Astrocyte of the cerebellum (primary cell): ENCODE measurements around the gene CAPRIN1.

Experiments
- DNase-seq: peaks from one replicate; pipeline ENCODE4 v3.0.0-alpha.2; 2011; ENCODE audit warnings: low read depth
- H3K4me3 ChIP-seq: 2 replicates; pipeline ENCODE4 v1.5.1; 2011; ENCODE audit warnings: mild to moderate bottlenecking, low read depth, low read length, moderate library complexity
- in situ Hi-C: cut with HindIII; loops from 2 replicates; pipeline ENCODE4 v1.10.0; 2017; ENCODE audit warnings: low sequenced_read_pairs
- TF ChIP-seq, protein P1 (sequence below): IDR thresholded peaks from 2 replicates; pipeline ENCODE4 v1.5.1; 2012; ENCODE audit warnings: low read length, low read depth, moderate library complexity, mild to moderate bottlenecking; ENCODE audit errors: missing control alignments

CAPRIN1 gene

DNA sequence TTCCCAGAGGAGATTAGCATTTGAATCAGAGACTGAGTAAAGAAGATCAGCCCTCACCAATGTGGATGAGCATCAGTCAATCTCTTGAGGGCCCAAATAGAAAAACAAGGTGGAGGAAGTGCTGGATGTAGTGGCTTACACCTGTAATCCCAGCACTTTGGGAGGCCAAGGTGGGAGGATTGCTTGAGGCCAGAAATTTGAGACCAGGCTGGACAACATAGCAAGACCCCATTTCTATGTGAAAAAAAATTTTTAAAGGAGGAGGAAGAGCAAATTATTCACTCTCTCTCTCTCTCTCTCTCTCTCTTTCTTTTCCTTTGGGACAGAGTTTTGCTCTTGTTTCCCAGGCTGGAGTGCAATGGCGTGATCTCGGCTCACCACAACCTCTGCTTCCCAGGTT is 18.1 kb upstream of the CAPRIN1 start:
- no peak for DNase-seq
- in situ Hi-C loops, result no loop called here
- no peak overlapping the region for H3K4me3 ChIP-seq
- TF ChIP-seq, protein P1, sequence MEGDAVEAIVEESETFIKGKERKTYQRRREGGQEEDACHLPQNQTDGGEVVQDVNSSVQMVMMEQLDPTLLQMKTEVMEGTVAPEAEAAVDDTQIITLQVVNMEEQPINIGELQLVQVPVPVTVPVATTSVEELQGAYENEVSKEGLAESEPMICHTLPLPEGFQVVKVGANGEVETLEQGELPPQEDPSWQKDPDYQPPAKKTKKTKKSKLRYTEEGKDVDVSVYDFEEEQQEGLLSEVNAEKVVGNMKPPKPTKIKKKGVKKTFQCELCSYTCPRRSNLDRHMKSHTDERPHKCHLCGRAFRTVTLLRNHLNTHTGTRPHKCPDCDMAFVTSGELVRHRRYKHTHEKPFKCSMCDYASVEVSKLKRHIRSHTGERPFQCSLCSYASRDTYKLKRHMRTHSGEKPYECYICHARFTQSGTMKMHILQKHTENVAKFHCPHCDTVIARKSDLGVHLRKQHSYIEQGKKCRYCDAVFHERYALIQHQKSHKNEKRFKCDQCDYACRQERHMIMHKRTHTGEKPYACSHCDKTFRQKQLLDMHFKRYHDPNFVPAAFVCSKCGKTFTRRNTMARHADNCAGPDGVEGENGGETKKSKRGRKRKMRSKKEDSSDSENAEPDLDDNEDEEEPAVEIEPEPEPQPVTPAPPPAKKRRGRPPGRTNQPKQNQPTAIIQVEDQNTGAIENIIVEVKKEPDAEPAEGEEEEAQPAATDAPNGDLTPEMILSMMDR, result no peak

DNA sequence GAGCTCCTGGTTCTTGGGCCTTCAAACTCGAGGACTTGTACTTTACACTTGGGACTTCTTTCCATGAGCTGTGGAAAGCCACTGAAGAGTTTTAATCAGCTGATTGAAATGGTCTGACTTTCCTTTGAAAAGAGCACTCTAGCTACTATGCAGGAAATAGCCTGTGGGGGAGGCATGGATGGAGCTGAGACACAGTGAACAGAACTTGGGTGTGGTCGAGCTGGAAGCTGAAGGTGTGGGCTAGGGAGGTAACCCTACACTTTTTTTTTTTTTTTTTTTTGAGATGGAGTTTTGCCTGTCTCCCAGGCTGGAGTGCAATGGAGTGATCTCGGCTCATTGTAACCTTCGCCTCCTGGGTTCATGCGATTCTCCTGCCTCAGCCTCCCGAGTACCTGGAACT is 17.5 kb upstream of the CAPRIN1 start:
- TF ChIP-seq, protein P1, result no peak
- H3K4me3 ChIP-seq, result no peak overlapping the region
- DNase-seq, result no peak
- in situ Hi-C loops, result no loop called here

- H3K4me3 ChIP-seq, result no peak overlapping the region
- in situ Hi-C loops, result no loop called here
- no peak for DNase-seq
- TF ChIP-seq, protein P1, result no peak
Observed at GRCh38 chr11:34036456-34036855, 15.1 kb upstream of the CAPRIN1 start.

- H3K4me3 ChIP-seq, result no peak overlapping the region
- no peak for DNase-seq
- TF ChIP-seq, protein P1, result no peak
- in situ Hi-C loops, result no loop called here
Observed at GRCh38 chr11:34037016-34037415, 14.5 kb upstream of the CAPRIN1 start.

DNA sequence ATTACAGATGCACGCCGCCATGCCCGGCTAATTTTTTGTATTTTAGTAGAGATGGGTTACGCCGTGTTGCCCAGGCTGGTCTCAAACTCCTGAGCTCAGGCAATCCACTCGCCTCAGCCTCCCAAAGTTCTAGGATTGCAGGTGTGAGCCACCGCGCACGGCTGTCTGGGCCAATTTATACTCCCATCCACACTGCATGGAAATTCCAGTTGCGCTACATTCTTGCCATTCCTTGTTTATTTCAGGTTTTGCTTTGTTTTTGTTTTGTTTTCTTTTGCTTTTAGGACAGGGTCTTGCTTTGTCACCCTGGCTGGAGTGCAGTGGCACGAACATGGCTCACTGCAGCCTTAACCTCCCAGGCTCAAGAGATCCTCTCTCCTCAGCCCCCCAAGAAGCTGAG is 11.0 kb upstream of the CAPRIN1 start:
- no peak for DNase-seq
- no peak overlapping the region for H3K4me3 ChIP-seq
- TF ChIP-seq, protein P1, result no peak
- in situ Hi-C loops, result no loop called here

DNA sequence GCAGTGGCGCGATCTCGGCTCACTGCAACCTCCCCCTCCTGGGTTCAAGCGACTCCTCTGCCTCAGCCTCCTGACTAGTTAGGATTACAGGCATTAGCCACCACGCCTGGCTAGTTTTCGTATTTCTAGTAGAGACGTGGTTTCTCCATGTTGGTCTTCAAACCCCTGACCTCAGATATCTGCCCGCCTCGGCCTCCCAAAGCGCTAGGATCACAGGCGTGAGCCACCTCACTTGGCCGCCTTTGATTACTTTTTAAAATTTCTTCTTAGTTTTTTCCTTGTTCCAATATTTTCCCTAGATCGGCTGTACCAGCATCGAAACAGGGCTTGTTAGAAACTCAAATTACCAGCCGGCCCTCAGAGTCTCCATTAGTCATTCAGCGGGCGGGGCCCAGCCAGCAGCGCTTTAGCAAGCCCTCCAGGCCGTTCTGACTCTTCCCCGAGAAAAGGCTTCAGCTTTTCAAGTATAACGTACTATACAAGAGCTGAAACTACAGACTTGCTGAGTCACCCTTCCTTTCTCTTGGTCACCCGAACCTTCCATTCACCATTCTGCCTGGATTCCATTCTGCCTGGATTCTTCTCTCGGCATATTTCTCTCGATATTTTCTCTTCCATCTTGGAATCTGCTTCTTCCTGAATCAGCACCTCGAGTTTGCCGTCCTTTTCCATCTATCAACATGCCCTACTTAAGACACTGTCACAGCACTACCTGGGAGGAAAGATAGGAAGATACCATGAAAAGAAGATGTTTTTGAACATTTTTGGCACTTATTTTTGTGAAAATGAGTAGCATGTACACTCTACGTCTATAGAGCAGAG is 6.7 kb upstream of the CAPRIN1 start:
- TF ChIP-seq, protein P1, result no peak
- in situ Hi-C loops, result no loop called here
- peak; percentile 35 for DNase-seq
- no peak overlapping the region for H3K4me3 ChIP-seq
